ENCODE results near the gene HBG1.
"Not testable (repeated sequence)": the region's sequence is repeated elsewhere in the genome, so short reads cannot be mapped to it uniquely, and the experiment has no call there.

The HBG1 gene

DNA sequence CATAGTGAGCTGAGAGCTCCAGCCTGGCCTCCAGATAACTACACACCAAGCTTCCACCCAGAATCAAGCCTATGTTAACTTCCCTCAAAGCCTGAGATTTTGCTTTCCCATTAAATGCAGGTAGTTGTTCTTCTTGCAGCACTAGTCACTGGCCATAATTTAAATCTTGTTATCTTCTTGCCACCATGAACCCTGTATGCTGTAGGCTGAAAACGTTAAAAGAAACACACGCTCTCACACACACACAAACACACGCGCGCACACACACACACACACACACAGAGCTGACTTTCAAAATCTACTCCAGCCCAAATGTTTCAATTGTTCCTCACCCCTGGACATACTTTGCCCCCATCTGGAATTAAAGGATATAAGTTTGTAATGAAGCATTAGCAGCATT lies 3.8 kb upstream of the HBG1 start:
- not testable (repeated sequence) for H3K9me3 ChIP-seq (replicated peaks; ENCODE audit: low read length); H3K9ac ChIP-seq (ENCODE audit: low read depth, low read length); H3K4me1 ChIP-seq (ENCODE audit: control insufficient read depth, insufficient read depth, low read length); H3K4me3 ChIP-seq (ENCODE audit: low read length); H3K36me3 ChIP-seq (ENCODE audit: insufficient read depth, low read length); H3K4me2 ChIP-seq (ENCODE audit: low read length); H3K27me3 ChIP-seq (ENCODE audit: control insufficient read depth, insufficient read depth, low read length)

DNA sequence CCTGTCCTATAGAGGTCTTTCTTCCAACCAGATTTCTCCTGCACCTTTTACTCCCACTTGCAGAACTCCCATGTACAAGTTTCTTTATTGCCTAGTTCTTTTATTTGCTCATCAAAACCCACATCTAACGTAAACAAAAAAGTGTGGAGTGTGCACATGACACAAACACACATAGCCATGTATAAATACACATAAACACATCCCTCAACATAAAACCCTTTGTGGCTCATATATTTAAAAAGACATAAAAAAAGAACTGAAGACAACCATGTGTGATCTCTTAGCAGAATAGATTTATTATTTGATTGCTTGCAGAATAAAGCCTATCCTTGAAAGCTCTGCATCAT lies 3.2 kb upstream of the HBG1 start:
- no peak overlapping the region for H3K9ac ChIP-seq (ENCODE audit: low read depth, low read length)
- H3K9me3 ChIP-seq (replicated peaks; ENCODE audit: low read length) = no peaks in the 10 kb centered on the region
- H3K4me2 ChIP-seq (ENCODE audit: low read length) = no peak overlapping the region
- no peak overlapping the region for H3K4me3 ChIP-seq (ENCODE audit: low read length)
- no peaks in the 10 kb centered on the region for H3K36me3 ChIP-seq (ENCODE audit: insufficient read depth, low read length)
- H3K4me1 ChIP-seq (ENCODE audit: control insufficient read depth, insufficient read depth, low read length) = no peaks in the 10 kb centered on the region
- H3K27me3 ChIP-seq (ENCODE audit: control insufficient read depth, insufficient read depth, low read length) = peaks cover 3% of the 10 kb centered on the region

DNA sequence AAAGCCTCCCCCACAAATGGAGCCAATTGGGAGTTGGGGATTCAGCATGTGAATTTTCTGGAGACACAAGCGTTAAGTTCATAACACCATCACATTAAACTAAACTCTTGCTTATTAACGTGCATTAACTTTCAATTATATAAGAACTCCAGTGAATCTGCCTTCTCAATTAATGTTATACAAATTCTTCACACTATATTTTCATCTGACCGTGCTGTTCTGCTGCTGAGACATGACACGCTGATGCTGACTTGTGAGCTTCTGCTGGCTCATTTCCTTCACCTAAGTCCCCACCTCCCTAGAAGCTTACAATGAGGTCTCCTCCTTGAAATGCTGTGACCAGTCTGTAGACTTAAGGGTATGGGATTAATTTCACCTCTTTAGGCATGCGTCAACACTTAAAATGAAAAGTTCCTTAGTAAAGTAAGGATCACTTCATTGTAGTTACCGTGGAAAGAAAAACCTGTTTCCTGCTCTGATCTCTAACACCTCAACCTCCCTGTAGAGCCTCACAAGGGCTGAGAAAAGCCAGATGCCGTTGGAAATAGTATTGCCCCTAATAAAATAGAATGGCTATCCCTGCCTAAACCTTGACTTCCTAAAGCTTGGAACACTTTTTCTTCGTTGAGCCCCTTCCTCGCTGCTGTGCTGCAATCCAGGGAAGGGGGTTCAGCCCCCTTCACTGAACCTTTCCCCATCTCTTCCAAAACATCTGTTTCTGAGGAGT lies 2.7 kb upstream of the HBG1 start:
- Histone ChIP-seq H3K4me2 (ENCODE audit: low read length) (no peak overlapping the region), H3K9me3 (replicated peaks; ENCODE audit: low read length) (no peaks in the 10 kb centered on the region), H3K4me3 (ENCODE audit: low read length) (no peak overlapping the region), H3K27me3 (ENCODE audit: control insufficient read depth, insufficient read depth, low read length) (peaks cover 3% of the 10 kb centered on the region), H3K9ac (ENCODE audit: low read depth, low read length) (no peak overlapping the region), H3K4me1 (ENCODE audit: control insufficient read depth, insufficient read depth, low read length) (no peaks in the 10 kb centered on the region), H3K36me3 (ENCODE audit: insufficient read depth, low read length) (no peaks in the 10 kb centered on the region)

DNA sequence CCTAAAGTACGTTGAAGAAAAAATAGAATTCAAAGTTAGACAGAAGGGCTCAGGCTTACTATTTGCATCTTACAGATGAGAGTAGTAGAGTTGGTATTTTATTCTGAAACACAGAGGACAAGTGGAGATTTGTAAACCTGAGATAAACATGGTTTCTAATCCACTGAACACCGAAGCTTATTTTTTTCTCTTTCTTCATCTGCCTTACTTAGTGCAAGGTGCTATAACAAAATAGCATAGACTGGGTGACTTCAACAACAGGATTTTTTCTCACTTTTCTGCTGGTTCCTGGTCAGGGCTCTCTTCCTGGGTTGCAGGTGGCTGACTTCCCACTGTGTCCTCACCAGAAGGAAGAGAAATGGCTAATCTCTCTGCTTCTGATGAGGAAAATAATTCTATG lies 2.1 kb upstream of the HBG1 start:
- H3K4me2 ChIP-seq (ENCODE audit: low read length) = no peak overlapping the region
- no peaks in the 10 kb centered on the region for H3K9me3 ChIP-seq (replicated peaks; ENCODE audit: low read length)
- H3K27me3 ChIP-seq (ENCODE audit: control insufficient read depth, insufficient read depth, low read length) = peaks cover 3% of the 10 kb centered on the region
- no peaks in the 10 kb centered on the region for H3K36me3 ChIP-seq (ENCODE audit: insufficient read depth, low read length)
- no peaks in the 10 kb centered on the region for H3K4me1 ChIP-seq (ENCODE audit: control insufficient read depth, insufficient read depth, low read length)
- no peak overlapping the region for H3K9ac ChIP-seq (ENCODE audit: low read depth, low read length)
- H3K4me3 ChIP-seq (ENCODE audit: low read length) = no peak overlapping the region

DNA sequence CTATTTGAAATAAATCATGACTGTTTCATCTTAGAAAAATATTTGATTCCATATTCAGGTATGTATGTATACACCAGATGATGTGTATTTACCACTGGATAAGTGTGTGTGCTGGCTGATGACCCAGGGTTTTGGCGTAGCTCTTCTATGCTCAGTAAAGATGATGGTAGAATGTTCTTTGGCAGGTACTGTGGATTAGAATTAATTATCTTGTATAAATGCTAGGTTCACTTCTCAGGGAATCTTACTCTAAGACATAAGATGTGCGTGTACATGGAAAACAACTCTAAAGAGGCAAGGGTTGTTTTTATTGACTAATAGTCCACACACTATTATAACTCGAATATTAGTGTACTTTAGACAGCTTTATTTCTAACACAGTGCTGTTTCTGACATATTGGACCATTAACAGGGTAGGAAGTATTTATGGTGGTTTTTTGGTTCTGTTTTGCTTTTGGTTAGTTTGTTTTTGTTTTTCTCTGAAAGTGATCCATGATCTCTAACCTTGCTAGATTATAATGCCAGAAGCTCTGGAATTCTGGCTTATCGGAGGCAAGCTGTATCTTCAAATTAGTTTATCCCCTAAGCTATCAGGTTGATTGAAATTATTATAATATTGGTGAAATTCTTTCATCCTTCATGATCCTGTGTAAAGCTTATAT lies 1.0 kb upstream of the HBG1 start:
- H3K4me2 ChIP-seq (ENCODE audit: low read length) = no peak overlapping the region
- H3K27me3 ChIP-seq (ENCODE audit: control insufficient read depth, insufficient read depth, low read length) = peaks cover 3% of the 10 kb centered on the region

DNA sequence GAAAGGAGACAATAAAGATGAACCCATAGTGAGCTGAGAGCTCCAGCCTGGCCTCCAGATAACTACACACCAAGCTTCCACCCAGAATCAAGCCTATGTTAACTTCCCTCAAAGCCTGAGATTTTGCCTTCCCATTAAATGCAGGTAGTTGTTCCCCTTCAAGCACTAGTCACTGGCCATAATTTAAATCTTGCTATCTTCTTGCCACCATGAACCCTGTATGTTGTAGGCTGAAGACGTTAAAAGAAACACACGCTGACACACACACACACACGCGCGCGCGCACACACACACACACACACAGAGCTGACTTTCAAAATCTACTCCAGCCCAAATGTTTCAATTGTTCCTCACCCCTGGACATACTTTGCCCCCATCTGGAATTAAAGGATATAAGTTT lies 1.2 kb downstream of the HBG1 start:
- H3K27me3 ChIP-seq (ENCODE audit: control insufficient read depth, insufficient read depth, low read length); H3K9me3 ChIP-seq (replicated peaks; ENCODE audit: low read length); H3K4me2 ChIP-seq (ENCODE audit: low read length); H3K36me3 ChIP-seq (ENCODE audit: insufficient read depth, low read length); H3K4me1 ChIP-seq (ENCODE audit: control insufficient read depth, insufficient read depth, low read length); H3K9ac ChIP-seq (ENCODE audit: low read depth, low read length); H3K4me3 ChIP-seq (ENCODE audit: low read length): not testable (repeated sequence)

More for the DNA sequence above, 1.0 kb upstream of the HBG1 start:
- Histone ChIP-seq H3K36me3 (ENCODE audit: insufficient read depth, low read length) (no peaks in the 10 kb centered on the region), H3K4me3 (ENCODE audit: low read length) (no peak overlapping the region), H3K9me3 (replicated peaks; ENCODE audit: low read length) (no peaks in the 10 kb centered on the region), H3K9ac (ENCODE audit: low read depth, low read length) (no peak overlapping the region), H3K4me1 (ENCODE audit: control insufficient read depth, insufficient read depth, low read length) (no peaks in the 10 kb centered on the region)

DNA sequence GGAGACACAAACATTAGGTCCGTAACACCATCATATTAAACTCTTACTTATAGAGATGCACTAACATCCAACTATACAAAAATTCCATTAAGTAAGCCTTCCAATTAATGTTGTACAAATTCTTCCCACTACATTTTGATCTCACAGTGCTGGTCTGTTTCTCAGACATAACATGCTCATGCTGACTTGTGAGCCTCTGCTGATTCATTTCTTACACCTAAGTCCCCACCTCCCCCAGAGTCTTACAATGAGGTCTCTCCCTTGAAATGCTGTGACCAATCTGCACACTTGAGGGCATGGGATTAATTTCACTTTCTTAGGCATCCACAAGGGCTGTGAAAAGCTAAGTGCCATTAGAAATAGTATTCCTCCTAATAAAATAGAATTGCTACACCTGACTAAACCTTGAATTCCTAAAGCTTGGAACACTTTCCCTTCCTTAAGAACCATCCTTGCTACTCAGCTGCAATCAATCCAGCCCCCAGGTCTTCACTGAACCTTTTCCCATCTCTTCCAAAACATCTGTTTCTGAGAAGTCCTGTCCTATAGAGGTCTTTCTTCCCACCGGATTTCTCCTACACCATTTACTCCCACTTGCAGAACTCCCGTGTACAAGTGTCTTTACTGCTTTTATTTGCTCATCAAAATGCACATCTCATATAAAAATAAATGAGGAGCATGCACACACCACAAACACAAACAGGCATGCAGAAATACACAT lies 2.0 kb downstream of the HBG1 start:
- Histone ChIP-seq H3K4me3 (ENCODE audit: low read length) (no peak overlapping the region), H3K27me3 (ENCODE audit: control insufficient read depth, insufficient read depth, low read length) (peaks cover 3% of the 10 kb centered on the region), H3K9ac (ENCODE audit: low read depth, low read length) (no peak overlapping the region), H3K9me3 (replicated peaks; ENCODE audit: low read length) (no peaks in the 10 kb centered on the region), H3K4me2 (ENCODE audit: low read length) (no peak overlapping the region), H3K36me3 (ENCODE audit: insufficient read depth, low read length) (no peaks in the 10 kb centered on the region), H3K4me1 (ENCODE audit: control insufficient read depth, insufficient read depth, low read length) (no peaks in the 10 kb centered on the region)

DNA sequence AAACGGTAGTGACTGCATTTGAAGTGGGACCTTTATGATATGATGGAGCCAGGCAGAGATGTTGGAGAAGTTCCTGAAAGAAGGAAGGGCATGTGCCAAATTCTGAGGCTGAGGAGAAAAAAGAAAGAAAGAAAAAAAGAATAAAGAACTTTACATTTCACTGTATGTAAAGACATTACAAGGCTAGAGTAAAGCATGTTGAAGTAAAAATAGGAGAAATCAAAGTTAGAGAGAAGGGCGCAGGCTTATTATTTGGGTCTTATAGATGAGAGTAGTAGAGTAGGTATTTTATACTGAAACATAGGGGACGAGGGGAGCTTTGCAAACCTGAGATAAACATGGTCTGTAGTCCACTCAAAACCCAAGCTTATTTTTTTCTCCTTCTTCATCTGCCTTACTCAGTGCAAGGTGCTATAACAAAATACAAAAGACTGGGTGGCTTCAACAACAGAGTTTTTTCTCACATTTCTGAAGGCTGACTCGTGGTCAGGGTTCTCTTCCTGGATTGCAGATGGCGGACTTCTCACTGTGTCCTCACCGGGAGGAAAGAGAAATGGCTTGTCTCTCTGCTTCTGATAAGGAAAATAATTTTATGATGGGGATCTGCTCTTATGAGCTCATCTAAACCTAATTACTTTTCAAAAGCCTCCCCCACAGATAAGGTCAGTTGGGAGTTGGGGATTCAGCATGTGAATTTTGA lies 2.7 kb downstream of the HBG1 start:
- H3K36me3 ChIP-seq (ENCODE audit: insufficient read depth, low read length) = no peaks in the 10 kb centered on the region
- peaks cover 4% of the 10 kb centered on the region for H3K27me3 ChIP-seq (ENCODE audit: control insufficient read depth, insufficient read depth, low read length)
- H3K4me3 ChIP-seq (ENCODE audit: low read length) = no peak overlapping the region
- H3K9me3 ChIP-seq (replicated peaks; ENCODE audit: low read length) = no peaks in the 10 kb centered on the region
- H3K4me1 ChIP-seq (ENCODE audit: control insufficient read depth, insufficient read depth, low read length) = no peaks in the 10 kb centered on the region
- H3K4me2 ChIP-seq (ENCODE audit: low read length) = no peak overlapping the region
- H3K9ac ChIP-seq (ENCODE audit: low read depth, low read length) = no peak overlapping the region

DNA sequence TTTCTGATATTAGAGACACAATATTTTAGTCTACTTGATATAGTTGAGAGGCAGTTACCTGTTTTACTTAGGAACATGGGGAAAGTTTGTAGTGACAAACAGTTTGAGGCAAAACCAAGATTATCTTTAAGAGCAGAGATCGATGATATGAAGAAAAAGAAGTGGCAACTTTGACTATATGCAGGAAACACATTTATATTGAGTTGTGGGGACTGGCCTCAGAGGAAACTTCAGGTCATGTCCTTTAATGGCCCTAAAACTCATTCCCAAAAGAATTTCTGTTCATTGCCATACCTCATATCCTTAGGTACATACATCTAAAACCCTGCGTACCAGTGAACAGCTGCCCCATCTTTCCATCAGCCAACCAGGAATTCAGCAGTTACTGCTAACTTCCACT lies 4.5 kb downstream of the HBG1 start:
- no peaks in the 10 kb centered on the region for H3K9me3 ChIP-seq (replicated peaks; ENCODE audit: low read length)

DNA sequence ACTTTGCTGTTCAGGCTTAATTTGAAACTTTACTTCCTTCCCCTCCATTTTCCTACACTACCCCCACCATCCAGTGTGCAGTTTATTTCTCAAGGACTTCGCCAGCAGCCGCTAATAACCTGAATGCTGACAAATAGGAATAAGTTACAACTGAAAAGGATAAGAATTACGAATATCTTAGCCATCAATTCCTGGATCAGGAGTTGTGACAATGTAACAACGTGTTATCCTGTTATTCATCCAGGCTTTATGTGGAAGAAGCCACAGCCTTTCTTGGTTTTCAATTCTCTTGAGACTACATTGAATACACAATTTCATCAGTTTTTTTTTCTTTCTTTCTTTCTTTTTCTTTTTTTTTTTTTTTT lies 5.9 kb downstream of the HBG1 start:
- H3K9ac ChIP-seq (ENCODE audit: low read depth, low read length) = no peak overlapping the region
- H3K4me1 ChIP-seq (ENCODE audit: control insufficient read depth, insufficient read depth, low read length) = no peaks in the 10 kb centered on the region

More for the DNA sequence above, 4.5 kb downstream of the HBG1 start:
- H3K27me3 ChIP-seq (ENCODE audit: control insufficient read depth, insufficient read depth, low read length) = peaks cover 5% of the 10 kb centered on the region
- no peak overlapping the region for H3K4me2 ChIP-seq (ENCODE audit: low read length)
- no peak overlapping the region for H3K9ac ChIP-seq (ENCODE audit: low read depth, low read length)
- H3K36me3 ChIP-seq (ENCODE audit: insufficient read depth, low read length) = no peaks in the 10 kb centered on the region
- no peaks in the 10 kb centered on the region for H3K4me1 ChIP-seq (ENCODE audit: control insufficient read depth, insufficient read depth, low read length)
- H3K4me3 ChIP-seq (ENCODE audit: low read length) = no peak overlapping the region

DNA sequence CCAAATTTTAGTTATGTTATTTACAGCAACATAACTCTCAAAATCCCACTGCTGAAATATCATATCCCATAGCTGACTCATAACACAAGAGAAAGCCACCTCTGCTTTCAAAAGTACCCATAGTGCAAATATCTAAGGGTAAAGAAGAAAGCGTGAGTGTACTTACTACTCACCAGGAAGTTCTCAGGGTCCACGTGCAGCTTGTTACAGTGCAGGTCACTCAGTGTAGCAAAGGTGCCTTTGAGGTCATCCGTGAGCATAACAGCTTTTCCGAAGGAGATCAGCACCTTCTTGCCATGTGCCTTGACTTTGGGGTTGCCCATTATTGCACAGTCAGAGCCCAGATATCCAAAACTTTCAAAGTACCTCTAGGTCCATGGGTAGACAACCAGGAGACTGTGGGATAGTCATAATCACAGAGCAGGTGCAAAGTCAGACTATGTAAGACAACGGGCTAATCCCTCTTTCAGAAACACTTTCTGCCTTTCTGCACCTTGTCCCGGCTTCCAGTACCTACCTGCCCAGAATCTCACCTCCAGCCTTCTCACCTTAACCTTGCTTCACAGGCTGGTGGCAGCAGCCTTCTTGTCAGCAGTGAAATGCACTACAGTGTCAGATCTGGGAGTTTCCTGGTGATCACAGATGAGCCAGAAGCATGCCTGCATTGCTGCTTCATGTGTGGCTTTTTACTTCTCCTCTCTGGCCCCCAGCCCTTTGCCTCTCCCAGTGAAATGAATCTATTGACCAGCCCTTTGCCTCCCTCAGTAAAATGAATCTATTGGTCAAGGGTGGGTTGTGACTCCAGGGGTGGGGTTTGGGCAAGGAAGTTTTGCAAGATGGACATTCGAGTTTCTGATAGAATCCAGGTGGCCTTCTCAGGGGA lies 6.5 kb downstream of the HBG1 start:
- H3K4me2 ChIP-seq (ENCODE audit: low read length) = no peak overlapping the region
- H3K36me3 ChIP-seq (ENCODE audit: insufficient read depth, low read length) = no peaks in the 10 kb centered on the region
- no peaks in the 10 kb centered on the region for H3K9me3 ChIP-seq (replicated peaks; ENCODE audit: low read length)
- H3K27me3 ChIP-seq (ENCODE audit: control insufficient read depth, insufficient read depth, low read length) = peaks cover 5% of the 10 kb centered on the region
- H3K9ac ChIP-seq (ENCODE audit: low read depth, low read length) = no peak overlapping the region
- no peak overlapping the region for H3K4me3 ChIP-seq (ENCODE audit: low read length)
- H3K4me1 ChIP-seq (ENCODE audit: control insufficient read depth, insufficient read depth, low read length) = no peaks in the 10 kb centered on the region

More for the DNA sequence above, 5.9 kb downstream of the HBG1 start:
- peaks cover 5% of the 10 kb centered on the region for H3K27me3 ChIP-seq (ENCODE audit: control insufficient read depth, insufficient read depth, low read length)
- no peak overlapping the region for H3K4me3 ChIP-seq (ENCODE audit: low read length)
- H3K9me3 ChIP-seq (replicated peaks; ENCODE audit: low read length) = no peaks in the 10 kb centered on the region
- H3K36me3 ChIP-seq (ENCODE audit: insufficient read depth, low read length) = no peaks in the 10 kb centered on the region
- H3K4me2 ChIP-seq (ENCODE audit: low read length) = no peak overlapping the region
